GM10266 (cell line): ENCODE measurements around the gene NEU3.

Experiments used
- DNase-seq: peaks from one replicate; pipeline ENCODE4 v3.0.0; 2012; ENCODE audit errors: extremely low spot score
- TF ChIP-seq, protein P1 (sequence below): IDR thresholded peaks from 2 replicates; pipeline ENCODE4 v1.5.1; 2012; ENCODE audit warnings: mild to moderate bottlenecking, low read depth; ENCODE audit not compliant: control insufficient read depth, insufficient read depth; ENCODE audit errors: missing control alignments

NEU3 gene

DNA sequence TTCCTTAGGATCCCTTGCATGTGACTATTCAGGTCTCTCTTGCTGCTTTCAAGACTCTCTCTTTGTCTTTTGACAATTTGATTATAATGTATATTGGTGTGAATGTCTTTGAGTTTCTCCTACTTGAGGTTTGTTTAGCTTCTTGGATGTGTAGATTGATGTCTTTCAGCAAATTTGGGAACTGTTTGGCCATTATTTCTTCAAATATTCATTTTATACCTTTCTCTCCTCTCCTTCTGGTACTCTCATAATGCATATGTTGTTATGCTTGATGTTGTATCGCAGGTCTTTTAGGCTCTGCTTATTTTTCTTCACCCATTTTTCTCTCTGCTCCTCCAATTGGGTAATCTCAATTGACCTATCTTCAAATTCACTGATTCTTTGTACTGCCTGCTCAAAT lies 63.7 kb downstream of the NEU3 start:
- DNase-seq, result no peak
- TF ChIP-seq, protein P1, sequence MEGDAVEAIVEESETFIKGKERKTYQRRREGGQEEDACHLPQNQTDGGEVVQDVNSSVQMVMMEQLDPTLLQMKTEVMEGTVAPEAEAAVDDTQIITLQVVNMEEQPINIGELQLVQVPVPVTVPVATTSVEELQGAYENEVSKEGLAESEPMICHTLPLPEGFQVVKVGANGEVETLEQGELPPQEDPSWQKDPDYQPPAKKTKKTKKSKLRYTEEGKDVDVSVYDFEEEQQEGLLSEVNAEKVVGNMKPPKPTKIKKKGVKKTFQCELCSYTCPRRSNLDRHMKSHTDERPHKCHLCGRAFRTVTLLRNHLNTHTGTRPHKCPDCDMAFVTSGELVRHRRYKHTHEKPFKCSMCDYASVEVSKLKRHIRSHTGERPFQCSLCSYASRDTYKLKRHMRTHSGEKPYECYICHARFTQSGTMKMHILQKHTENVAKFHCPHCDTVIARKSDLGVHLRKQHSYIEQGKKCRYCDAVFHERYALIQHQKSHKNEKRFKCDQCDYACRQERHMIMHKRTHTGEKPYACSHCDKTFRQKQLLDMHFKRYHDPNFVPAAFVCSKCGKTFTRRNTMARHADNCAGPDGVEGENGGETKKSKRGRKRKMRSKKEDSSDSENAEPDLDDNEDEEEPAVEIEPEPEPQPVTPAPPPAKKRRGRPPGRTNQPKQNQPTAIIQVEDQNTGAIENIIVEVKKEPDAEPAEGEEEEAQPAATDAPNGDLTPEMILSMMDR, result no peak

DNA sequence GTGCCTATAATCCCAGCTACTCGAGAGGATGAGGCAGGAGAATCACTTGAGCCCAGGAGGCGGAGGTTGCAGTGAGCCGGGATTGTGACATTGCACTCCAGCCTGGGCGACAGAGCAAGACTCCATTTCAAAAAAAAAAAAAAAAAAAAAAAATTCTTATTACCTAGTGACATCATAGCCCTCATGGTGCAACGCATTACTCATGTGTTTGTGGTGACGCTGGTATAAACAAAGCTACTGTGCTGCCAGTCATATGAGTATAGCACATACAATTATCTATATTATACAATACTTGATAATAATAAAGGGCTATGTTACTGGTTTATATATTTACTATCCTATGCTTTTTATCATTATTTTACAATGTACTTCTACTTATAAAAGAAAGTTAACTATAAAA lies 66.8 kb downstream of the NEU3 start:
- DNase-seq, result no peak
- TF ChIP-seq, protein P1, result no peak

DNA sequence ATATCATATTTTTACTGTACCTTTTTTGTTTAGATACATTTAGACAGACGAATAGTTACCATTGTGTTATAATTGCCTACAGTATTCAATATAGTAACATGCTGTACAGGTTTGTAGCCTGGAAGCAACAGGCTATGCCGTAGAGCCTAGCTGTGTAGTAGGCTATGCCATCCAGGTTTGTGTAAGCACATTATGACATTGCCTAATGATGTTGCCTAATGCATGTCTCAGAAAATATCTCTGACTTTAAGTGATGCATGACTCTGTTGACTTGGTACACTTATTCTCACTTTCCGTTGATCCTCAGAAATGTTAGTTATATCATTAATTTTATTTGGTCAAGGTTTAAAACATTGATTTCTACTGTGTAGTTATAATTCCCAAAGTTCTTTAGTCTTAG lies 68.1 kb downstream of the NEU3 start:
- TF ChIP-seq, protein P1, result no peak
- no peak for DNase-seq

DNA sequence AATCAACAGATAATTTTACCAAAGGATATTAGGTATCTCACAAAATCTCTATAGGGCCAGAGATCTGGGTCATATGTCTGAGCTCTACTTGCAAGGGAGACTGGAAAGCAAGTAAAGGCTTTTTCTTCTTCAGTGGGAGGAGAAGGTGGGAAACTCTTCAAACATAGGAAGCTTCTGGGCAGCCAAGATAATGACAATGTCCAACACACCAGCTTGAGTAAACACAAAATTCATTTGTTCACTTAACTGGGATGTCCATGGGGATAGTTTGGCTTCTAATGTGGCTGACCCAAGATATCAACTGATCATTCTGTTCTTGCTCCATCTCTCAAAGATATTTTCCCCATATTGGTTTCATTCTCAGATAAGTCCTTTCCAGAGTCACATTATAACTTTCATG lies 70.6 kb downstream of the NEU3 start:
- no peak for DNase-seq
- TF ChIP-seq, protein P1, result no peak

DNA sequence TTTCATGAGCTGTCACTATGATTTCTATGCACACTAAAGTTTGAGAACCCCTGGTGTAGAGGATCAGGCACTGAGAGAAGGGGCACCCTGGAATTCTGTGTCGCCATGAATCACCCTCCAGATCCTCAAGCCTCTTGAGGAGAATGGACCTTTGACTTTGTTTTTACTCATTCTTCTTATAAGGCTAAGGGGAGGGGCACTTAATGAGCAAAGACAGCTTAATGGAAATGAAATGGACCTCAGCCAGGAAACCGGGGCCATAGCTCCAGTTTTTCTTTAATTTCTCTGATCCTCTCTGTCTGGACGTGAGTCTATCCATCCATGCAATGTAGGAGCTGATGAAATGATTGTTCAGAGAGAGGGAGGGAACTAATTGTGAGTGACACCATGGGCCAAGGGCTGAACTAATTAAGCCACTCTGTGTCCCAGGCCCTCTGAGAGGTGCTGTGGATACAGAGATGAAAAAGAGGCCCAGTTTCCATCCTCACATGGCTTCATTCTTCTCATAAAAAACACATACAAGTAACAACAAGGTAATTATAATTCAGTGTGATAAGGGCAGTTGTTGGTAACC lies 75.1 kb downstream of the NEU3 start:
- TF ChIP-seq, protein P1, result no peak
- no peak for DNase-seq

DNA sequence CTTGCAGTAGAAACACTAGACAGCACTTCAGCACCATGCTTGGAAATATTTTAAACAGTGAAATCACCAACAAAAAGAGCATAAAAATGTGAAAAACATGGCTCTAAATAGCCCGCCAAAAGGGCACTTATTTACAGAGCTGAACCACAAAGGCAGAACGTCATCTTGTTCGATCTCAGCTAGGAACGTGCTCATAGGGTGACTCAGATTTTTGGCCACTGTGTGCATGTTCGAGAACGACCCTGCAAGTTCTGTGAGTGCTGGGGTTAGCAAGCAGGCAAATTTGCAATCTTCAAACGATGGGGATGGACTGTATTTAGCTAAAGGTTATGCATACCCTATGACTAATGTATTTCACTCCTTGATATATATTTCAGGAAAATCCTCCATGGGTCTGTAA lies 77.3 kb downstream of the NEU3 start:
- TF ChIP-seq, protein P1, result no peak
- DNase-seq, result no peak
